Stimulated activated CD8-positive, alpha-beta memory T cell treated with anti-CD3 and anti-CD28 coated beads, Interleukin-15, amount 100 ng/mL, for 1 hour (primary cell): ENCODE results near the gene ZDHHC3.

ENCODE experiments used
- DNase-seq: peaks from one replicate; pipeline ENCODE4 v3.0.0-alpha.2; 2020; ENCODE audit warnings: low read depth

Gene ZDHHC3

GRCh38 chr3:44976002-44976815 lies at the start of gene ZDHHC3, which contains the start of gene EXOSC7:
Gene ZDHHC3, minus strand, starts transcription at chr3:44976174. Its CDS starts 16,738 bp downstream, at chr3:44959436.
Gene EXOSC7, plus strand, starts transcription at chr3:44976244. Its CDS starts 34 bp downstream, at chr3:44976278.
- peak; percentile 76 for DNase-seq

GRCh38 chr3:45024542-45025255 lies 48.7 kb upstream of the ZDHHC3 start:
- no peak for DNase-seq

- no peak for DNase-seq
Observed at GRCh38 chr3:45023675-45024074, 47.7 kb upstream of the ZDHHC3 start.

GRCh38 chr3:45021524-45022297 lies 45.7 kb upstream of the ZDHHC3 start:
- no peak for DNase-seq

GRCh38 chr3:45020534-45020933 lies 44.6 kb upstream of the ZDHHC3 start:
- DNase-seq: no peak

- no peak for DNase-seq
Observed at GRCh38 chr3:45017821-45018220, 41.8 kb upstream of the ZDHHC3 start.

GRCh38 chr3:45016916-45017315 lies 40.9 kb upstream of the ZDHHC3 start:
- DNase-seq: no peak

- DNase-seq: no peak
Observed at GRCh38 chr3:45012577-45012976, 36.6 kb upstream of the ZDHHC3 start.

GRCh38 chr3:45011756-45012508 lies 36.0 kb upstream of the ZDHHC3 start:
- DNase-seq: no peak

GRCh38 chr3:45010811-45011333 lies 34.9 kb upstream of the ZDHHC3 start:
- no peak for DNase-seq

GRCh38 chr3:45009868-45010267 lies 33.9 kb upstream of the ZDHHC3 start:
- no peak for DNase-seq

- no peak for DNase-seq
Observed at GRCh38 chr3:45008117-45008516, 32.1 kb upstream of the ZDHHC3 start.

GRCh38 chr3:45007091-45007490 lies 31.1 kb upstream of the ZDHHC3 start:
- DNase-seq: no peak

GRCh38 chr3:45003859-45004258 lies 27.9 kb upstream of the ZDHHC3 start:
- no peak for DNase-seq

GRCh38 chr3:45003406-45003805 lies 27.4 kb upstream of the ZDHHC3 start:
- no peak for DNase-seq

- no peak for DNase-seq
Observed at GRCh38 chr3:45002720-45003119, 26.7 kb upstream of the ZDHHC3 start.

GRCh38 chr3:45002139-45002660 lies 26.2 kb upstream of the ZDHHC3 start:
- no peak for DNase-seq

- DNase-seq: no peak
Observed at GRCh38 chr3:45001738-45002137, 25.8 kb upstream of the ZDHHC3 start.

- DNase-seq: no peak
Observed at GRCh38 chr3:45000823-45001222, 24.8 kb upstream of the ZDHHC3 start.

- no peak for DNase-seq
Observed at GRCh38 chr3:44999782-45000181, 23.8 kb upstream of the ZDHHC3 start.

GRCh38 chr3:44996556-44996969 lies 20.6 kb upstream of the ZDHHC3 start:
- DNase-seq: no peak
